OCI-LY7 (cell line): ENCODE measurements around the gene IL1RAPL1.

Experiments used
- EZH2phosphoT487 ChIP-seq: fragments of 200-600 bp; sonication (generic); IDR thresholded peaks from 2 replicates; pipeline ENCODE4 v1.6.1; 2018; ENCODE audit warnings: low read depth, borderline replicate concordance, mild to moderate bottlenecking, mixed run types, antibody characterized with exemption, low read length, moderate library complexity, mixed read lengths
- TF ChIP-seq, protein P1 (sequence below): fragments of 200-600 bp; sonication (generic); conservative IDR thresholded peaks from 2 replicates; pipeline ENCODE4 v1.5.1; 2014; ENCODE audit warnings: mild to moderate bottlenecking, antibody characterized with exemption, low read length, moderate library complexity, mixed read lengths

GRCh38 chrX:29518100-29518499 lies 930.9 kb downstream of the IL1RAPL1 start:
- TF ChIP-seq, protein P1, sequence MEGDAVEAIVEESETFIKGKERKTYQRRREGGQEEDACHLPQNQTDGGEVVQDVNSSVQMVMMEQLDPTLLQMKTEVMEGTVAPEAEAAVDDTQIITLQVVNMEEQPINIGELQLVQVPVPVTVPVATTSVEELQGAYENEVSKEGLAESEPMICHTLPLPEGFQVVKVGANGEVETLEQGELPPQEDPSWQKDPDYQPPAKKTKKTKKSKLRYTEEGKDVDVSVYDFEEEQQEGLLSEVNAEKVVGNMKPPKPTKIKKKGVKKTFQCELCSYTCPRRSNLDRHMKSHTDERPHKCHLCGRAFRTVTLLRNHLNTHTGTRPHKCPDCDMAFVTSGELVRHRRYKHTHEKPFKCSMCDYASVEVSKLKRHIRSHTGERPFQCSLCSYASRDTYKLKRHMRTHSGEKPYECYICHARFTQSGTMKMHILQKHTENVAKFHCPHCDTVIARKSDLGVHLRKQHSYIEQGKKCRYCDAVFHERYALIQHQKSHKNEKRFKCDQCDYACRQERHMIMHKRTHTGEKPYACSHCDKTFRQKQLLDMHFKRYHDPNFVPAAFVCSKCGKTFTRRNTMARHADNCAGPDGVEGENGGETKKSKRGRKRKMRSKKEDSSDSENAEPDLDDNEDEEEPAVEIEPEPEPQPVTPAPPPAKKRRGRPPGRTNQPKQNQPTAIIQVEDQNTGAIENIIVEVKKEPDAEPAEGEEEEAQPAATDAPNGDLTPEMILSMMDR: no peak
- no peak for TF ChIP-seq EZH2phosphoT487
